SKM-1 (cell line): ENCODE results near the gene SLC5A4.
A peak's percentile ranks its signal among the peaks of the same experiment; 100 is the strongest.

Experiments used
- DNase-seq: peaks from one replicate; lab custom pipeline; 2025; ENCODE audit not compliant: unreplicated experiment; lab: John Stamatoyannopoulos, UW

SLC5A4 gene

GRCh38 chr22:32233091-32233490 is 22.1 kb downstream of the SLC5A4 start:
- DNase-seq: no peak

GRCh38 chr22:32232191-32232830 is 22.8 kb downstream of the SLC5A4 start:
- DNase-seq: no peak

- no peak for DNase-seq
These were observed 28.6 kb downstream of the SLC5A4 start for GRCh38 chr22:32226326-32227104.

GRCh38 chr22:32222991-32223390 is 32.2 kb downstream of the SLC5A4 start:
- DNase-seq: no peak

- DNase-seq: peak; percentile 97
These were observed 36.1 kb downstream of the SLC5A4 start for GRCh38 chr22:32219026-32219425.

GRCh38 chr22:32218470-32218869 is 36.7 kb downstream of the SLC5A4 start:
- peak; percentile 95 for DNase-seq

- no peak for DNase-seq
These were observed 37.7 kb downstream of the SLC5A4 start for GRCh38 chr22:32217465-32217864.

- DNase-seq: no peak
These were observed 38.2 kb downstream of the SLC5A4 start for GRCh38 chr22:32216911-32217310.

GRCh38 chr22:32211011-32211410 is 44.1 kb downstream of the SLC5A4 start:
- DNase-seq: no peak

- no peak for DNase-seq
These were observed 46.5 kb downstream of the SLC5A4 start for GRCh38 chr22:32208681-32209080.

GRCh38 chr22:32207971-32208480 is 47.1 kb downstream of the SLC5A4 start:
- no peak for DNase-seq

GRCh38 chr22:32206774-32207758 is 48.1 kb downstream of the SLC5A4 start:
- peak; percentile 20 for DNase-seq

- DNase-seq: no peak
These were observed 49.0 kb downstream of the SLC5A4 start for GRCh38 chr22:32205974-32206773.

- no peak for DNase-seq
These were observed 50.1 kb downstream of the SLC5A4 start, which contains the start of gene RFPL2 for GRCh38 chr22:32204856-32205722. Gene RFPL2 (minus strand): TSS chr22:32205073. CDS start chr22:32202451, 2,622 bp downstream.

GRCh38 chr22:32204040-32204855 is 50.9 kb downstream of the SLC5A4 start:
- no peak for DNase-seq

- no peak for DNase-seq
These were observed 51.7 kb downstream of the SLC5A4 start for GRCh38 chr22:32203181-32204039.

- DNase-seq: peak; percentile 42
These were observed 52.5 kb downstream of the SLC5A4 start for GRCh38 chr22:32202539-32203180.
